ENCODE measurements around the gene ARMC9. TPM values are rescaled to one million over a fixed set of nuclear protein-coding genes. Genes with fewer than 3 reads are reported as not detected.

Gene ARMC9
- total and polyA plus RNA-seq, 2 of the 13 experiments (the other 11 are each of a cell fraction or from before 2014, with no cell fraction given) = 9.1 to 12.8 TPM

- peaks cover 0 to 1% of the 10 kb centered on the region in 2 experiments; a peak in 2 of 5 replicates for H3K27me3 ChIP-seq (ENCODE audit: control insufficient read depth in 1 of 2, insufficient read depth in 2 of 2, low read length in 2 of 2)
- peak overlapping the region; percentile 58 to 72 (median 63) for H3K4me3 ChIP-seq (replicated peaks in 1 of 3; ENCODE audit: insufficient read depth in 1 of 3, low read depth in 2 of 3, low read length in 3 of 3)
- H3K4me2 ChIP-seq (ENCODE audit: low read depth, low read length) = peak overlapping the region; percentile 92
- no peaks in the 10 kb centered on the region for H3K36me3 ChIP-seq (replicated peaks in 1 of 2; ENCODE audit: control insufficient read depth in 1 of 2, insufficient read depth in 2 of 2, low read length in 2 of 2)
- WGBS (ENCODE audit: low lambda C conversion rate) = 29% methylated on average over 20 of the region's 22 CpGs
- ChIA-PET CTCF (ENCODE audit: low intra/inter-chr PET ratio, low total read pairs) (no interaction called here), POLR2A (interaction anchor here (0.6 to 1.6 kb wide), 6 partner anchors 9 to 275 kb away, joined by 3 to 7 read pairs (median 4); partner anchors contain the start of genes ARMC9 and NCL)
- H2AFZ ChIP-seq (ENCODE audit: low read length) = peak overlapping the region; percentile 91
- no peaks in the 10 kb centered on the region for H3K79me2 ChIP-seq (ENCODE audit: insufficient read depth, low read length)
- H4K20me1 ChIP-seq (ENCODE audit: insufficient read depth, low read length) = no peaks in the 10 kb centered on the region
- peak overlapping the region; percentile 65 for H3K9ac ChIP-seq (ENCODE audit: insufficient read depth, low read depth, low read length)
- H3K4me1 ChIP-seq (ENCODE audit: insufficient read depth, low read length) = peaks cover 68% of the 10 kb centered on the region
- ATAC-seq = peak; percentile 71
- H3K9me3 ChIP-seq (ENCODE audit: low read length) = no peaks in the 10 kb centered on the region
- peak overlapping the region; percentile 33 for H3K27ac ChIP-seq (ENCODE audit: extremely low read length, insufficient read depth, low read length)
- in situ Hi-C loops (cut with HindIII; ENCODE audit: extremely low pct_ligation_motif_present, low pct_unique_long_range_greater_than_20kb) (loop anchor here (5.0 kb wide), 1 partner anchor 78 kb away; no protein-coding TSS in a partner anchor), intact Hi-C loops (cut with micrococcal nuclease; ENCODE audit: unreplicated experiment) (loop anchor here (5.0 kb wide), 1 partner anchor 133 kb away; the partner anchor contains the start of gene PSMD1)
- DNase-seq (ENCODE audit: low spot score) = no peak
- FAIRE-seq = no peak
- BruUV-seq (replicated peaks) = no TSS peak
- TF ChIP-seq ZEB1 (IDR thresholded peaks at IDR 0.05; ENCODE audit: insufficient replicate concordance, low read depth) (no peak), ZNF782 (CRISPR knock-in tag; IDR thresholded peaks at IDR 0.05; ENCODE audit: borderline replicate concordance) (no peak), YEATS4 (CRISPR knock-in tag; IDR thresholded peaks at IDR 0.05; ENCODE audit: borderline replicate concordance) (peak; percentile 38; the same call in 1 of the 2 replicates), PAF1 (CRISPR knock-in tag; IDR thresholded peaks at IDR 0.05) (no peak), POGK (CRISPR knock-in tag; conservative IDR thresholded peaks at IDR 0.05) (0 out of 2 replicates have a peak, but pooled peaks have one; percentile 9), ZNF605 (CRISPR knock-in tag; IDR thresholded peaks at IDR 0.05) (peak; percentile 79; the same call in 1 of the 2 replicates), KMT2A (CRISPR knock-in tag; IDR thresholded peaks at IDR 0.05) (no peak), ZNF580 (CRISPR knock-in tag; IDR thresholded peaks at IDR 0.05; ENCODE audit: borderline replicate concordance, low read depth) (no peak; the same call in 1 of the 2 replicates), ZNF770 (CRISPR knock-in tag; IDR thresholded peaks at IDR 0.05) (peak; percentile 96), ZSCAN21 (CRISPR knock-in tag; IDR thresholded peaks at IDR 0.05; ENCODE audit: borderline replicate concordance) (0 out of 2 replicates have a peak, but pooled peaks have one; percentile 32), ZNF430 (CRISPR knock-in tag; IDR thresholded peaks at IDR 0.05) (0 out of 2 replicates have a peak, but pooled peaks have one; percentile 24), ZNF598 (CRISPR knock-in tag; IDR thresholded peaks at IDR 0.05; ENCODE audit: borderline replicate concordance) (0 out of 2 replicates have a peak, but pooled peaks have one; percentile 79), PPARG (CRISPR knock-in tag; conservative IDR thresholded peaks at IDR 0.05) (no peak), TAF15 (IDR thresholded peaks at IDR 0.05; ENCODE audit: low read depth, low read length, poor library complexity, severe bottlenecking) (peak; percentile 9), ZNF749 (CRISPR knock-in tag; IDR thresholded peaks at IDR 0.05; ENCODE audit: borderline replicate concordance) (0 out of 2 replicates have a peak, but pooled peaks have one; percentile 25), DPF2 (CRISPR knock-in tag; IDR thresholded peaks at IDR 0.05; ENCODE audit: borderline replicate concordance, low read depth) (no peak), MEF2D (CRISPR knock-in tag; IDR thresholded peaks at IDR 0.05) (peak; percentile 17; the same call in 1 of the 2 replicates)
- TF ChIP-seq, protein P1, sequence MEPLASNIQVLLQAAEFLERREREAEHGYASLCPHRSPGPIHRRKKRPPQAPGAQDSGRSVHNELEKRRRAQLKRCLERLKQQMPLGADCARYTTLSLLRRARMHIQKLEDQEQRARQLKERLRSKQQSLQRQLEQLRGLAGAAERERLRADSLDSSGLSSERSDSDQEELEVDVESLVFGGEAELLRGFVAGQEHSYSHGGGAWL (CRISPR knock-in tag; IDR thresholded peaks at IDR 0.05) = no peak; the same call in none of the 2 replicates
Measured at GRCh38 chr2:231189571-231190495, 8.6 kb upstream of the ARMC9 start.

Data from HepG2 (cell line).